ENCODE data around the gene SERPINE1.
"Not testable (repeated sequence)": the region's sequence is repeated elsewhere in the genome, so short reads cannot be mapped to it uniquely, and the experiment has no call there.

GRCh38 chr7:101132626-101133600 is 6.0 kb downstream of the SERPINE1 start:
- TF ChIP-seq CTCF, POLR2A (IDR thresholded peaks at IDR 0.05): not testable (repeated sequence)

Data from thyroid gland (tissue), 4 donors.